SU-DHL-6 (cell line): ENCODE data around the gene ACTN3.

Experiments
- H2AFZ ChIP-seq: fragments of 200-600 bp; sonication (generic); 2 replicates; pipeline ENCODE4 v1.6.1; 2014; ENCODE audit warnings: low read depth, mild to moderate bottlenecking, moderate library complexity, mixed read lengths, antibody characterized with exemption, low read length; ENCODE audit not compliant: severe bottlenecking
- H3F3A ChIP-seq: fragments of 200-600 bp; shearing (Covaris generic); 2 replicates; pipeline ENCODE4 v1.6.0; 2016; ENCODE audit warnings: antibody characterized with exemption, mild to moderate bottlenecking; ENCODE audit not compliant: insufficient read depth
- H3K27ac ChIP-seq: fragments of 200-600 bp; sonication (generic); 2 replicates; pipeline ENCODE4 v1.5.1; 2016; ENCODE audit warnings: low read depth, mild to moderate bottlenecking, low read length, moderate library complexity, mixed read lengths
- H3K27me3 ChIP-seq: fragments of 200-600 bp; sonication (generic), shearing (Covaris generic); 2 replicates; pipeline ENCODE4 v1.6.0; 2014; ENCODE audit warnings: mild to moderate bottlenecking, low read length
- H3K36me3 ChIP-seq: fragments of 200-600 bp; sonication (generic); 2 replicates; pipeline ENCODE4 v1.6.1; 2014; ENCODE audit warnings: mild to moderate bottlenecking, low read length, mixed read lengths
- H3K4me2 ChIP-seq: fragments of 300-600, 200-600 bp; shearing (Covaris generic), sonication (generic); 2 replicates; pipeline ENCODE4 v1.6.0; 2014; ENCODE audit warnings: low read length, low read depth, mild to moderate bottlenecking; ENCODE audit not compliant: poor library complexity, severe bottlenecking
- H3K4me3 ChIP-seq: fragments of 200-600 bp; sonication (generic); 2 replicates; pipeline ENCODE4 v1.5.1; 2014; ENCODE audit warnings: antibody characterized with exemption, low read length, mild to moderate bottlenecking, mixed read lengths; ENCODE audit not compliant: insufficient read depth, poor library complexity, severe bottlenecking
- H3K79me2 ChIP-seq: fragments of 200-600 bp; sonication (generic); 2 replicates; pipeline ENCODE4 v1.6.1; 2014; ENCODE audit warnings: mild to moderate bottlenecking, low read length, moderate library complexity; ENCODE audit not compliant: insufficient read depth
- H3K9ac ChIP-seq: fragments of 200-600 bp; sonication (generic); 2 replicates; pipeline ENCODE4 v1.7.0; 2014; ENCODE audit warnings: mild to moderate bottlenecking, low read length
- H3K9me2 ChIP-seq: fragments of 200-600 bp; sonication (generic); replicated peaks from 2 replicates; pipeline ENCODE4 v1.6.1; 2014; ENCODE audit warnings: low read length; ENCODE audit not compliant: insufficient read depth
- H3K9me3 ChIP-seq: fragments of 200-600 bp; sonication (generic); 2 replicates; pipeline ENCODE4 v1.6.1; 2014; ENCODE audit warnings: low read length, mixed read lengths; ENCODE audit not compliant: insufficient read depth
- H4K20me1 ChIP-seq: fragments of 200-600 bp; sonication (generic); 2 replicates; pipeline ENCODE4 v1.6.1; 2014; ENCODE audit warnings: low read depth, mild to moderate bottlenecking, antibody characterized with exemption, low read length, moderate library complexity, mixed read lengths
- CTCF ChIP-seq: fragments of 200-600 bp; sonication (generic); IDR thresholded peaks from one replicate; pipeline ENCODE4 v1.5.1; 2017; ENCODE audit warnings: antibody characterized with exemption, mild to moderate bottlenecking, low read length, moderate library complexity; ENCODE audit not compliant: insufficient read depth, poor library complexity, severe bottlenecking
- EZH2phosphoT487 ChIP-seq: fragments of 200-600 bp; sonication (generic), shearing (Covaris generic); conservative IDR thresholded peaks from 2 replicates; pipeline ENCODE4 v1.6.1; 2018; ENCODE audit warnings: mild to moderate bottlenecking, antibody characterized with exemption, low read length, moderate library complexity, mixed read lengths

ACTN3 gene

GRCh38 chr11:66510990-66511339 is 35.7 kb upstream of the ACTN3 start:
- Histone ChIP-seq H2AFZ (no peak overlapping the region), H3K27ac (no peak overlapping the region), H3K4me2 (peak overlapping the region; percentile 61), H3K36me3 (no peaks in the 10 kb centered on the region), H3F3A (no peaks in the 10 kb centered on the region), H3K9me3 (no peaks in the 10 kb centered on the region), H3K4me3 (peak overlapping the region; percentile 53), H3K9ac (peak overlapping the region; percentile 27; the same call in 1 of the 2 replicates), H3K9me2 (no peaks in the 10 kb centered on the region), H3K27me3 (no peaks in the 10 kb centered on the region), H4K20me1 (no peaks in the 10 kb centered on the region), H3K79me2 (no peaks in the 10 kb centered on the region)
- no peak for TF ChIP-seq EZH2phosphoT487
- TF ChIP-seq CTCF = no peak

GRCh38 chr11:66523611-66524010 is 23.1 kb upstream of the ACTN3 start:
- H3K36me3 ChIP-seq = no peaks in the 10 kb centered on the region
- no peak overlapping the region for H3K9ac ChIP-seq
- no peak overlapping the region for H2AFZ ChIP-seq
- H3K4me3 ChIP-seq = no peak overlapping the region
- H3K9me2 ChIP-seq = no peaks in the 10 kb centered on the region
- H3F3A ChIP-seq = no peaks in the 10 kb centered on the region
- H3K9me3 ChIP-seq = no peaks in the 10 kb centered on the region
- H3K4me2 ChIP-seq = no peak overlapping the region
- no peak overlapping the region for H3K27ac ChIP-seq
- H3K79me2 ChIP-seq = no peaks in the 10 kb centered on the region
- no peaks in the 10 kb centered on the region for H4K20me1 ChIP-seq
- no peak for TF ChIP-seq EZH2phosphoT487
- no peak for TF ChIP-seq CTCF
- H3K27me3 ChIP-seq = no peaks in the 10 kb centered on the region

GRCh38 chr11:66524304-66525040 is 22.2 kb upstream of the ACTN3 start:
- H2AFZ ChIP-seq = no peak overlapping the region
- H4K20me1 ChIP-seq = no peaks in the 10 kb centered on the region
- H3K4me3 ChIP-seq = no peak overlapping the region
- no peaks in the 10 kb centered on the region for H3F3A ChIP-seq
- no peak overlapping the region for H3K27ac ChIP-seq
- H3K27me3 ChIP-seq = no peaks in the 10 kb centered on the region
- no peaks in the 10 kb centered on the region for H3K9me3 ChIP-seq
- no peak overlapping the region for H3K4me2 ChIP-seq
- no peaks in the 10 kb centered on the region for H3K36me3 ChIP-seq
- H3K9me2 ChIP-seq = no peaks in the 10 kb centered on the region
- no peak for TF ChIP-seq CTCF
- TF ChIP-seq EZH2phosphoT487 = no peak
- no peaks in the 10 kb centered on the region for H3K79me2 ChIP-seq
- no peak overlapping the region for H3K9ac ChIP-seq
